ENCODE results near the gene SPAG17.

Gene SPAG17

DNA sequence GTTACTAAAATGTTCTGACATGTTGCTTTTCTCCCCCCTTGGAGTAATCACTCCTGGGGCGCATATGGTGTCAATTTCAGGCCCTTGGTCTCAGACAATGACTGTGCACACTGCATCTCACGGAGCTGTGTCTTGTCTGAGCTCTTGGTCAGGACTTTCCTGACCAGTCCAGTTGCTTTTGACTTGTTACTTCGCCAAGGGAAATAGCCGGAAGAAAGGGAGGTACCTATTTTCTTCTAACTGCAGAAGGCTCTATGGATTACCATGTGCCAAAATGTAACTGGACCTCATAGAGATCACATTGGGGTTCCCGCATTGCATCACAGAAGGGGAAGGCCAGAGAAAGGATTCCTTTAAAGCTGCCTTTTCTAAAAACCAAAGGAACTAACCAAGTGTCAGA is 68.6 kb downstream of the SPAG17 start:
- no peak overlapping the region for H3K27ac ChIP-seq (ENCODE audit: low read depth, low read length)

DNA sequence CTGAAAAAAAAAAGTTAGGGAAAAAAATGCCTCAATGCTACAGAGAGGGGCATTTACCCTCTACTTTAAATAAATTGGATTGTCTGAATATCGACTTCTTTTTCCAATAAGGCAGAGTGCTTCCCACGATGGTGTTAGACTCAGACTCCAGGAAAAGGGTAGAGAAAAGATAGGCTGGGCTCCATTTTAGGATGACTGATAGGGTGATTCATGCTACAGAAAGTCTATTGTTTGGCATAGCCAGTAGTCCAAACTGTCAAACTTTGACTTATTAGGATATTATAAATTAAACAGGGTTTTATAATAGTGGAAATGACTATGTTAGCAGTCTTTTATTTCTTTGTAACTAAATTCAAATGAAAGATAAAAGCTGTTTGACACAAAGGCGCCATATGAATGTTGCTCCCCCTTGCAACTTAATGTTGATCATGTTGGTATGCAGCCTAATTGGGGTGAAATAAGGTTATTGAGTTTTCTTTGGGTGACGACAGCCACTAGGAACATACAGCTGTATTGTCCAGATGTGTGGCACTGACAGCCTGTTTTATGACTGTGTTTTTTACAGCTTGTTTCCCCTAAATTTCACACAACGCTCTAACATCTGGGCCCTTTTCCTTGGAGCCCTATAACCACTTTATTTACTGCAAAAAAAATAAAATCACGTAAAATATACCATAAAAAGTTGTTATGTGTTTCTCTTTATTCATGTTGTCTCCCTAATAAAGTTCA is 69.3 kb downstream of the SPAG17 start:
- no peak overlapping the region for H3K4me3 ChIP-seq (ENCODE audit: low read length)
- H3K9me3 ChIP-seq (ENCODE audit: control insufficient read depth, insufficient read depth, low read length): no peaks in the 10 kb centered on the region
- TF ChIP-seq, protein P1, sequence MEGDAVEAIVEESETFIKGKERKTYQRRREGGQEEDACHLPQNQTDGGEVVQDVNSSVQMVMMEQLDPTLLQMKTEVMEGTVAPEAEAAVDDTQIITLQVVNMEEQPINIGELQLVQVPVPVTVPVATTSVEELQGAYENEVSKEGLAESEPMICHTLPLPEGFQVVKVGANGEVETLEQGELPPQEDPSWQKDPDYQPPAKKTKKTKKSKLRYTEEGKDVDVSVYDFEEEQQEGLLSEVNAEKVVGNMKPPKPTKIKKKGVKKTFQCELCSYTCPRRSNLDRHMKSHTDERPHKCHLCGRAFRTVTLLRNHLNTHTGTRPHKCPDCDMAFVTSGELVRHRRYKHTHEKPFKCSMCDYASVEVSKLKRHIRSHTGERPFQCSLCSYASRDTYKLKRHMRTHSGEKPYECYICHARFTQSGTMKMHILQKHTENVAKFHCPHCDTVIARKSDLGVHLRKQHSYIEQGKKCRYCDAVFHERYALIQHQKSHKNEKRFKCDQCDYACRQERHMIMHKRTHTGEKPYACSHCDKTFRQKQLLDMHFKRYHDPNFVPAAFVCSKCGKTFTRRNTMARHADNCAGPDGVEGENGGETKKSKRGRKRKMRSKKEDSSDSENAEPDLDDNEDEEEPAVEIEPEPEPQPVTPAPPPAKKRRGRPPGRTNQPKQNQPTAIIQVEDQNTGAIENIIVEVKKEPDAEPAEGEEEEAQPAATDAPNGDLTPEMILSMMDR (IDR thresholded peaks at IDR 0.05; ENCODE audit: low read depth, low read length, poor library complexity, severe bottlenecking): no peak
- TF ChIP-seq EZH2phosphoT487 (IDR thresholded peaks at IDR 0.05; ENCODE audit: borderline replicate concordance, low read length): no peak
- no peaks in the 10 kb centered on the region for H3K27me3 ChIP-seq (ENCODE audit: control insufficient read depth, low read length)
- no peak overlapping the region for H3K4me2 ChIP-seq (ENCODE audit: low read length)
- no peaks in the 10 kb centered on the region for H4K20me1 ChIP-seq (ENCODE audit: control insufficient read depth, insufficient read depth, low read depth, low read length)
- no peak overlapping the region for H3K27ac ChIP-seq (ENCODE audit: low read depth, low read length)
- H3K4me1 ChIP-seq (ENCODE audit: control insufficient read depth, low read length): no peaks in the 10 kb centered on the region
- H3K9me2 ChIP-seq (replicated peaks; ENCODE audit: control insufficient read depth, low read length): no peaks in the 10 kb centered on the region
- no peaks in the 10 kb centered on the region for H3K79me2 ChIP-seq (ENCODE audit: control insufficient read depth, low read length)
- H3K36me3 ChIP-seq (ENCODE audit: control insufficient read depth, low read length): no peaks in the 10 kb centered on the region
- H3F3A ChIP-seq (ENCODE audit: control insufficient read depth, insufficient read depth): no peaks in the 10 kb centered on the region

More for the DNA sequence above, 68.6 kb downstream of the SPAG17 start:
- no peak for TF ChIP-seq EZH2phosphoT487 (IDR thresholded peaks at IDR 0.05; ENCODE audit: borderline replicate concordance, low read length)
- TF ChIP-seq, protein P1 (IDR thresholded peaks at IDR 0.05; ENCODE audit: low read depth, low read length, poor library complexity, severe bottlenecking): no peak
- Histone ChIP-seq H3K9me3 (ENCODE audit: control insufficient read depth, insufficient read depth, low read length) (no peaks in the 10 kb centered on the region), H3K36me3 (ENCODE audit: control insufficient read depth, low read length) (no peaks in the 10 kb centered on the region), H4K20me1 (ENCODE audit: control insufficient read depth, insufficient read depth, low read depth, low read length) (no peaks in the 10 kb centered on the region), H3F3A (ENCODE audit: control insufficient read depth, insufficient read depth) (no peaks in the 10 kb centered on the region), H3K4me1 (ENCODE audit: control insufficient read depth, low read length) (no peaks in the 10 kb centered on the region), H3K4me2 (ENCODE audit: low read length) (no peak overlapping the region), H3K79me2 (ENCODE audit: control insufficient read depth, low read length) (no peaks in the 10 kb centered on the region), H3K4me3 (ENCODE audit: low read length) (no peak overlapping the region), H3K9me2 (replicated peaks; ENCODE audit: control insufficient read depth, low read length) (no peaks in the 10 kb centered on the region), H3K27me3 (ENCODE audit: control insufficient read depth, low read length) (no peaks in the 10 kb centered on the region)

DNA sequence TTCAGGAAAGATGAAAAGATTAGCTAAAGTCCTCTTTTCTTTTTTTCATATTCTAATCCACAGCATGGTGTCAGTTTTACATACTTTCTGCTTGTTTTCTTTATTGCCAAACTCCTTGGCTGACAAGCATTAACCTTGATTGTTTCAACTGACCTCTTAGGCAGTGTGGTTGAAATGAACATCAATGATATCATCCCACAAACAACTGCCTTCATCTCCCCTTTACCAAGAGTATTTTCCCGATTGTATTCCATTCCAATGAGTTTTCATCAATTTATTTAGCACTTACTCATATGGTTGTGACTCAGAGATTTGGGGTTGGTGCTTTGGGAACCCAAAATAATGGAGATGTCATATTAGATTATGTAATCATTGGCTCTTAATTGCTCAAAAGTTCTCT is 71.8 kb downstream of the SPAG17 start:
- no peak overlapping the region for H3K27ac ChIP-seq (ENCODE audit: low read depth, low read length)
- TF ChIP-seq EZH2phosphoT487 (IDR thresholded peaks at IDR 0.05; ENCODE audit: borderline replicate concordance, low read length): no peak
- TF ChIP-seq, protein P1 (IDR thresholded peaks at IDR 0.05; ENCODE audit: low read depth, low read length, poor library complexity, severe bottlenecking): no peak
- H3K4me3 ChIP-seq (ENCODE audit: low read length): no peak overlapping the region

More for the DNA sequence above, 71.8 kb downstream of the SPAG17 start:
- no peak overlapping the region for H3K4me2 ChIP-seq (ENCODE audit: low read length)
- no peaks in the 10 kb centered on the region for H3K4me1 ChIP-seq (ENCODE audit: control insufficient read depth, low read length)
- H3K36me3 ChIP-seq (ENCODE audit: control insufficient read depth, low read length): no peaks in the 10 kb centered on the region
- no peaks in the 10 kb centered on the region for H4K20me1 ChIP-seq (ENCODE audit: control insufficient read depth, insufficient read depth, low read depth, low read length)
- H3K79me2 ChIP-seq (ENCODE audit: control insufficient read depth, low read length): no peaks in the 10 kb centered on the region
- H3K9me2 ChIP-seq (replicated peaks; ENCODE audit: control insufficient read depth, low read length): no peaks in the 10 kb centered on the region
- H3F3A ChIP-seq (ENCODE audit: control insufficient read depth, insufficient read depth): no peaks in the 10 kb centered on the region
- no peaks in the 10 kb centered on the region for H3K27me3 ChIP-seq (ENCODE audit: control insufficient read depth, low read length)
- H3K9me3 ChIP-seq (ENCODE audit: control insufficient read depth, insufficient read depth, low read length): no peaks in the 10 kb centered on the region

Measured in DOHH2 (cell line).